ENCODE measurements around the gene TDRD12. TPM values are rescaled to one million over a fixed set of nuclear protein-coding genes. Genes with fewer than 3 reads are reported as not detected.
"Not testable (repeated sequence)": the region's sequence is repeated elsewhere in the genome, so short reads cannot be mapped to it uniquely, and the experiment has no call there.

TDRD12 gene
- total RNA-seq, 2 donors from 2014 or later: 0.41 to 9.8 TPM

DNA sequence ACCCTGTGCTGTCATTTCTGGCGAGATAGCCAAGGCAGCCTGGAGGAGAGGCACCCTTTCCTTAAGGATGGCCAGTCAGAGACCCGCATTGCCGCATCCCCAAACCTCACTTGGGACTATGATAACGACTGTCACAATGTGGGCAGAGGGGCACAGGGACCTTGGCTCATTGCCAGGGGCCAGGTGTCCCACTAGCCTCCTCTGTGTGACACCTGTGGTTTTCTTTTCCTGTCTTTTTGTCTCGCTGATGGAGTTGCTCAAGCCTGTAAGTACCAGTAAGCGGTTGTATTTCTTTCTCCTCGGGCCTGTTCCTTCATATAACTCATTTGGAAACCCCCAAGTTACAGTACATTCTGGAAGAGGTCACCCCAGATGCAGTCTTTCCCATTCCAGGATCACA is 59.5 kb downstream of the TDRD12 start:
- WGBS: 78% methylated on average over 7 of the region's 7 CpGs
- Histone ChIP-seq H3K9me3 (no peaks in the 10 kb centered on the region), H3K4me3 (no peak overlapping the region), H3K27me3 (replicated peaks; ENCODE audit: insufficient read depth) (no peaks in the 10 kb centered on the region), H3K27ac (no peak overlapping the region), H3K36me3 (no peaks in the 10 kb centered on the region), H3K4me1 (replicated peaks) (no peaks in the 10 kb centered on the region)
- TF ChIP-seq CTCF (IDR thresholded peaks at IDR 0.05) (no peak), POLR2AphosphoS5 (IDR thresholded peaks at IDR 0.05) (no peak), POLR2A (IDR thresholded peaks at IDR 0.05) (no peak)
- no peak for DNase-seq (ENCODE audit: low spot score)
- intact Hi-C loops (cut with DNase I): no loop called here

- WGBS: 93% methylated on average over 2 of the region's 2 CpGs
- no peaks in the 10 kb centered on the region for H3K4me1 ChIP-seq (replicated peaks)
- H3K9me3 ChIP-seq: no peaks in the 10 kb centered on the region
- TF ChIP-seq POLR2AphosphoS5 (IDR thresholded peaks at IDR 0.05) (no peak), CTCF (IDR thresholded peaks at IDR 0.05) (no peak), POLR2A (IDR thresholded peaks at IDR 0.05) (no peak)
- intact Hi-C loops (cut with DNase I): no loop called here
- H3K36me3 ChIP-seq: no peaks in the 10 kb centered on the region
- H3K27ac ChIP-seq: no peak overlapping the region
- DNase-seq (ENCODE audit: low spot score): no peak
- no peaks in the 10 kb centered on the region for H3K27me3 ChIP-seq (replicated peaks; ENCODE audit: insufficient read depth)
- no peak overlapping the region for H3K4me3 ChIP-seq
These were observed 61.7 kb downstream of the TDRD12 start for GRCh38 chr19:32781280-32781679.

DNA sequence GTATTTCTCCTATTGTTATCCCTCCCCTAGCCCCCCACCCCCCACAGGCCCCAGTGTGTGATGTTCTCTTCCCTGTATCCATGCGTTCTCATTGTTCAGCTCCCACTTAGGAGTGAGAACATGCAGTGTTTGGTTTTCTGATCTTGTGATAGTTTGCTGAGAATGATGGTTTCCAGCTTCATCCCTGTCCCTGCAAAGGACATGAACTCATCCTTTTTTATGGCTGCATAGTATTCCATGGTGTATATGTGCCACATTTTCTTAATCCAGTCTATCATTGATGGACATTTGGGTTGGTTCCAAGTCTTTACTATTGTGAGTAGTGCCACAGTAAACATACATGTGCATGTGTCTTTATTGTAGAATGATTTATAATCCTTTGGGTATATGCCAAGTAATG is 62.5 kb downstream of the TDRD12 start:
- H3K9me3 ChIP-seq; H3K4me3 ChIP-seq; DNase-seq (ENCODE audit: low spot score); H3K27ac ChIP-seq; H3K4me1 ChIP-seq (replicated peaks); H3K27me3 ChIP-seq (replicated peaks; ENCODE audit: insufficient read depth); H3K36me3 ChIP-seq; intact Hi-C loops (cut with DNase I): not testable (repeated sequence)
- WGBS: 92% methylated on average over 1 of the region's 1 CpG

DNA sequence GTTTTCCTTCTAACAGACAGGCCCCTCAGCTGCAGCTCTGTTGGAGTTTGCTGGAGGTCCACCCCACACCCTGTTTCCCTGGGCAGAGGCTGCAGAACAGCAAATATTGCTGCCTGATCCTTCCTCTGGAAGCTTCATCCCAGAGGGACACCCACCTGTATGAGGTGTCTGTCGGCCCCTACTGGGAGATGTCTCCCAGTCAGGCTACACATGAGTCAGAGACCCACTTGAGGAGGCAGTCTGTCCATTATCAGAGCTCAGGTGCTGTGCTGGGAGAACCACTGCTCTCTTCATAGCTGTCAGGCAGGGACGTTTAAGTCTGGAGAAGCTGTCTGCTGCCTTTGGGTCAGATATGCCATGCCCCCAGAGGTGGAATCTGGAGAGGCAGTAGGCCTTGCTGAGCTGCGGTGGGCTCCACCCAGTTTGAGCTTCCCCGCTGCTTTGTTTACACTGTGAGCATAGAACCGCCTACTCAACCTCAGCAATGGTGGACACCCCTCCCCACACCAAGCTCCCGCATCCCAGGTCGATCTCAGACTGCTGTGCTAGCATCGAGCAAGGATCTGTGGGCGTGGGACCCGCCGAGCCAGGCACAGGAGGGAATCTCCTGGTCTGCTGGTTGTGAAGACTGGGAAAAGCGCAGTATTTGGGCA is 67.7 kb downstream of the TDRD12 start:
- H3K27me3 ChIP-seq (replicated peaks; ENCODE audit: insufficient read depth); H3K4me1 ChIP-seq (replicated peaks); H3K36me3 ChIP-seq; DNase-seq (ENCODE audit: low spot score); intact Hi-C loops (cut with DNase I); H3K4me3 ChIP-seq; H3K9me3 ChIP-seq; H3K27ac ChIP-seq: not testable (repeated sequence)
- 69% methylated on average over 12 of the region's 12 CpGs for WGBS

GRCh38 chr19:32787895-32788294 is 68.3 kb downstream of the TDRD12 start:
- H3K36me3 ChIP-seq; H3K4me3 ChIP-seq; H3K27ac ChIP-seq; intact Hi-C loops (cut with DNase I); H3K27me3 ChIP-seq (replicated peaks; ENCODE audit: insufficient read depth); DNase-seq (ENCODE audit: low spot score); H3K9me3 ChIP-seq; H3K4me1 ChIP-seq (replicated peaks): not testable (repeated sequence)
- WGBS: 98% methylated on average over 5 of the region's 5 CpGs

DNA sequence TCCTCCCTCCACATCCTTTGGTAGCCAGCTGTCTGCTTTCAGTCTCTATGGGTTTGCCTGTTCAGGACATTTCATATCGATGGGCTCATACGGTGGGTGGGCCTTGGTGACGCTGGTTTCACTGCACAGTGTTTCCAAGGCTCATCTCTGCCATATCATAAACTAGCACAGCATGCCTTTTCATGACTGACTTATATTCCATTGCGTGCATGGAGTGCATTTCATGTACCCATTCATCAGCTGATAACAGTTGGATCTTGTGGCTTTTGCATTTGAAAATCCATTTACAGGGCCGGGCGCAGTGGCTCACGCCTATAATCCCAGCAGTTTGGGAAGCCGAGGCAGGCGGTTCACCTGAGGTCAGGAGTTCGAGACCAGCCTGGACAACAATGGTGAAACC is 69.9 kb downstream of the TDRD12 start:
- no peak overlapping the region for H3K27ac ChIP-seq
- 96% methylated on average over 10 of the region's 10 CpGs for WGBS
- H3K9me3 ChIP-seq: no peaks in the 10 kb centered on the region
- no peaks in the 10 kb centered on the region for H3K27me3 ChIP-seq (replicated peaks; ENCODE audit: insufficient read depth)
- intact Hi-C loops (cut with DNase I): no loop called here
- H3K4me3 ChIP-seq: no peak overlapping the region
- no peaks in the 10 kb centered on the region for H3K36me3 ChIP-seq
- DNase-seq (ENCODE audit: low spot score): no peak
- no peak for TF ChIP-seq CTCF (IDR thresholded peaks at IDR 0.05)
- no peak for TF ChIP-seq POLR2AphosphoS5 (IDR thresholded peaks at IDR 0.05)
- TF ChIP-seq POLR2A (IDR thresholded peaks at IDR 0.05): no peak
- no peaks in the 10 kb centered on the region for H3K4me1 ChIP-seq (replicated peaks)
